Measurements from ENCODE around the gene SDK1. TPM values are rescaled to one million over a fixed set of nuclear protein-coding genes. Genes with fewer than 3 reads are reported as not detected.

The SDK1 gene
- total and polyA plus RNA-seq, 2 experiments from 2014 or later = 2.1 to 10.0 TPM

- TF ChIP-seq ZNF462 (CRISPR knock-in tag; IDR thresholded peaks at IDR 0.05) = no peak
- TF ChIP-seq ZNF331 (CRISPR knock-in tag; IDR thresholded peaks at IDR 0.05; ENCODE audit: low read depth) = no peak
- no peak for TF ChIP-seq JUNB (IDR thresholded peaks at IDR 0.05; ENCODE audit: unreplicated experiment)
- TF ChIP-seq ETS1 (IDR thresholded peaks at IDR 0.05) = no peak
These were observed 179.1 kb downstream of the SDK1 start (continued) for GRCh38 chr7:3480197-3480596.

- ATAC-seq (no peak), DNase-seq (ENCODE audit: low spot score) (no peak)
- Histone ChIP-seq H3K79me2 (replicated peaks; ENCODE audit: insufficient read depth) (no peaks in the 10 kb centered on the region), H3K36me3 (ENCODE audit: insufficient read depth) (no peaks in the 10 kb centered on the region), H3K4me2 (no peak overlapping the region), H3K27ac (ENCODE audit: low read depth) (no peak overlapping the region), H2AFZ (no peak overlapping the region), H3K9me2 (ENCODE audit: insufficient read depth) (no peaks in the 10 kb centered on the region), H3K4me1 (ENCODE audit: insufficient read depth) (no peaks in the 10 kb centered on the region), H3F3A (replicated peaks; ENCODE audit: low read depth) (no peaks in the 10 kb centered on the region), H3K27me3 (ENCODE audit: insufficient read depth) (no peaks in the 10 kb centered on the region), H4K20me1 (replicated peaks; ENCODE audit: insufficient read depth) (no peaks in the 10 kb centered on the region), H3K4me3 (no peak overlapping the region)
- no peak for TF ChIP-seq CTCF (conservative IDR thresholded peaks at IDR 0.05; ENCODE audit: low read depth in 2 of 2)
- no peak for TF ChIP-seq ZNF331 (CRISPR knock-in tag; IDR thresholded peaks at IDR 0.05; ENCODE audit: low read depth)
- no peak for TF ChIP-seq NANOG (IDR thresholded peaks at IDR 0.05; ENCODE audit: borderline replicate concordance)
- no peak for TF ChIP-seq CREB1 (CRISPR knock-in tag; IDR thresholded peaks at IDR 0.05; ENCODE audit: low read depth)
- H3K27ac Mint-ChIP-seq = no peak overlapping the region
- H3K4me3 Mint-ChIP-seq = no peak overlapping the region
- H3K27me3 Mint-ChIP-seq (ENCODE audit: insufficient read depth, low read depth, poor library complexity) = peaks cover 4% of the 10 kb centered on the region
- H3K9me3 Mint-ChIP-seq = no peaks in the 10 kb centered on the region
- peaks cover 5% of the 10 kb centered on the region; the same call in 2 of the 3 replicates for H3K4me1 Mint-ChIP-seq
- no peaks in the 10 kb centered on the region for H3K36me3 Mint-ChIP-seq (ENCODE audit: low read depth)
These were observed 180.4 kb downstream of the SDK1 start for GRCh38 chr7:3481435-3481834.

Measured in GM23338 (cell line).